ENCODE results near the gene SLC7A5. TPM values are rescaled to one million over a fixed set of nuclear protein-coding genes. Genes with fewer than 3 reads are reported as not detected.
A peak's percentile ranks its signal among the peaks of the same experiment; 100 is the strongest.
"Not testable (repeated sequence)": the region's sequence is repeated elsewhere in the genome, so short reads cannot be mapped to it uniquely, and the experiment has no call there.

SLC7A5 gene
- total RNA-seq, 2 donors from 2014 or later, result 1.6 to 3.4 TPM

DNA sequence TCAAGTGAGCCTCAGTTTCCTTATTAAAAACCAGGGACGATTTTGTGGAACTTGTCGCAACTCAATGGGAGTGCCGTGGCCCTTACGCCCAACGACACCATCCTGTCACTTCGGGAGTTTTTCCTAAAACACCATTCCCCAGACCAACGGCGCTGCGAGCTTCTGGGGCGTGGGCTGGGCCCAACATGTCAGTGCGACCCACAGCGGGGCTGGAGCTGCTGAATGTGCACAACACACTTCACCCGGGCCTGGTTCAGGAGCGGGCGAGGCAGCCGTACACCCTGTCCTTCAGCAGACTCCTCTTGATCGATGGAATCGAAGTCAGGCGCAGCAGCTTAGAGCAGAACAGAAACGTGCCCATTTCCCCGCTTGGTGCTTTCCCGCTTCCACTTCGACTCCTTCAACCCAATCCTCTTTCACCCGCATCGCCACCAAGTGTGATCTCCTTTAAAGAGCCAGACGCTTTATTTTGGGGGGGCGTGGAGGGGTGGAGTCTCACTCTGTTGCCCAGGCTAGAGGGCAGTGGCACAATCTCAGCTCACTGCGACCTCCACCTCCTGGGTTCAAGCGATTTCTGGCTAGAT lies 13.2 kb upstream of the SLC7A5 start:
- Histone ChIP-seq H3K4me3 (no peak overlapping the region), H3K9me3 (no peaks in the 10 kb centered on the region), H3K4me1 (peaks cover 39% of the 10 kb centered on the region), H3K36me3 (replicated peaks in 1 of 2; ENCODE audit: insufficient read depth in 1 of 2, low read depth in 2 of 2) (no peaks in the 10 kb centered on the region), H3K27me3 (no peaks in the 10 kb centered on the region), H3K27ac (no peak overlapping the region)
- DNase-seq (no peak), ATAC-seq (no peak)
- WGBS, 2 donors, result 94 to 96% methylated on average over 28 to 29 of the region's 29 CpGs
- intact Hi-C loops (cut with DNase I), result no loop called here
- TF ChIP-seq POLR2A (IDR thresholded peaks at IDR 0.05), result no peak
- TF ChIP-seq, protein P1, sequence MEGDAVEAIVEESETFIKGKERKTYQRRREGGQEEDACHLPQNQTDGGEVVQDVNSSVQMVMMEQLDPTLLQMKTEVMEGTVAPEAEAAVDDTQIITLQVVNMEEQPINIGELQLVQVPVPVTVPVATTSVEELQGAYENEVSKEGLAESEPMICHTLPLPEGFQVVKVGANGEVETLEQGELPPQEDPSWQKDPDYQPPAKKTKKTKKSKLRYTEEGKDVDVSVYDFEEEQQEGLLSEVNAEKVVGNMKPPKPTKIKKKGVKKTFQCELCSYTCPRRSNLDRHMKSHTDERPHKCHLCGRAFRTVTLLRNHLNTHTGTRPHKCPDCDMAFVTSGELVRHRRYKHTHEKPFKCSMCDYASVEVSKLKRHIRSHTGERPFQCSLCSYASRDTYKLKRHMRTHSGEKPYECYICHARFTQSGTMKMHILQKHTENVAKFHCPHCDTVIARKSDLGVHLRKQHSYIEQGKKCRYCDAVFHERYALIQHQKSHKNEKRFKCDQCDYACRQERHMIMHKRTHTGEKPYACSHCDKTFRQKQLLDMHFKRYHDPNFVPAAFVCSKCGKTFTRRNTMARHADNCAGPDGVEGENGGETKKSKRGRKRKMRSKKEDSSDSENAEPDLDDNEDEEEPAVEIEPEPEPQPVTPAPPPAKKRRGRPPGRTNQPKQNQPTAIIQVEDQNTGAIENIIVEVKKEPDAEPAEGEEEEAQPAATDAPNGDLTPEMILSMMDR (IDR thresholded peaks at IDR 0.05), result no peak

DNA sequence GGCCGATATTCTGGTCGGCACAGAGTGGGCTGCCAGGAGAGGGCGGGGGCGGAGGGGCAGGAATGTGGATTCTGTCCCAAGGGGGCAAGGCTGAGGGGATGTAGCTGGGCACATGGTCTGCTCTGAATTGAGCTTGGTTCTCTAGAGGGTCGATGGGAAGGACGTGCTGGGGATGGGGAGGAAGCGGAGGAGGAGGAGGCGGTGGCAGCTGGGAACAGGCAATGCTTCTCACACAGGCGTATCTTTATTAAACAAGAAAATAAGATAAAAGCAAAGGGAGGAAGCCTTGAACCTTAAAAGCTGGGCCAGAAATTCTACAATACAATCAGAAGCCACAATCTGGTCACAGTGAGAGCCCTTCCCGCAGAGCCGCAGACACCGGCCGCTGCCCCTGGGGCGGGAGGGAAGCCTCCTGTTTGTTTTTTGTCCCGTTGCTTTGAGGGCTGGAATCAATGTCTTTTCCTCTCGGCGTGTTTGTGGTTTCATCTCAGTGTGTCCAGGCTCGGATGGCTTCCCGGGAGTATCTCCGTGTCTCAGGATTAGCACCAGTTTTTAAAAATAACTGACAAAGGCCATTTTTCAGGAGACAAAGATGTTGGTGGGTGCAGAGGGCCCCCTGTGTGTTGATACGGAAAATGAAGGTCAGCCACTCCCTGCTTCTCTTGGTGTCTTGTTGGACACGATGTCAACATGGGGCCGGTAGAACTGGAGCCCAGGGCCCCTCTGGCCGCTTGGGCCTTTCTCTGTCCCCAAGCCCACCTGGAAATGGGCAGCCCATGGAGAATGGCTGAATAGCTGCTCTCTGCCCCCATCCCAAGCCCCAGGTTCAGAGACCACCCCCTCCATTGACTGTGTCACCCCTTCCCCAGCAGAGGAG lies 12.3 kb upstream of the SLC7A5 start:
- intact Hi-C loops (cut with DNase I), result no loop called here
- TF ChIP-seq POLR2A (IDR thresholded peaks at IDR 0.05), result no peak
- TF ChIP-seq, protein P1 (IDR thresholded peaks at IDR 0.05), result no peak
- WGBS, 2 donors, result 31 to 33% methylated on average over 22 to 24 of the region's 24 CpGs
- peak in 1 of 4 donors; percentile 44 for DNase-seq
- ATAC-seq, result peak; percentile 30
- Histone ChIP-seq H3K27ac (peak overlapping the region in 1 of 4 donors; percentile 14), H3K36me3 (replicated peaks in 1 of 2; ENCODE audit: insufficient read depth in 1 of 2, low read depth in 2 of 2) (no peaks in the 10 kb centered on the region), H3K4me1 (peaks cover 39% of the 10 kb centered on the region), H3K9me3 (no peaks in the 10 kb centered on the region), H3K27me3 (no peaks in the 10 kb centered on the region), H3K4me3 (no peak overlapping the region)

DNA sequence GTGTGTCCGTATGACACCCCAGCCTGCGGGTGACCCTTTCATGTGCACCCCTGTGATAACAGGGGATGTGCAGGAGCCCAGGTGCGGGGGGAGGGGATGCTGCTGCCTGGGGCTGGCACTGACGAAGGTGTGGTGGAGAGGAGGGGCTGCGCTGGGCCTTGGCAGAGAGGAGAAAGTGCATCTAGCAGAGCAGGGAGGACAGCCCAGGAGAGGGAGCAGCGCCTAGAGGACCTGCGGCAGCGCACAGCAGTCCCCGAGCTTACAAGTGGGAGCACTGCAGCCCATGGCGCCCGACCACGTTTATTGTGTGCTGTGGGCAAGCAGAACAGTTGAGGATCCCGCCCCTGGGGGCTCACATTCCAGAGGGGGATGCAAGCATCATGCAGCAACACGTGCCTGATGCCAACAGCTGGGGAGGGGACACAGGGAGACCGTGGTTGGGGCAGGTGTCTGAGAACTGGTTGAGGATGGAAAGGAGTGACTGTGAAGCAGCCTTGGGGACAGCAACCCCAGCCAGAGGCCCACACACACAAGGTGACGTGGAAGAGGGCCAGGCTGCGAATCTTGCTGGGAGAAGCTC lies 10.9 kb upstream of the SLC7A5 start:
- no peak for ATAC-seq
- peaks cover 33% of the 10 kb centered on the region for H3K4me1 ChIP-seq
- no peak for DNase-seq
- intact Hi-C loops (cut with DNase I), result no loop called here
- H3K36me3 ChIP-seq (replicated peaks in 1 of 2; ENCODE audit: insufficient read depth in 1 of 2, low read depth in 2 of 2), result no peaks in the 10 kb centered on the region
- no peak for TF ChIP-seq POLR2A (IDR thresholded peaks at IDR 0.05)
- TF ChIP-seq, protein P1 (IDR thresholded peaks at IDR 0.05), result no peak
- H3K27ac ChIP-seq, result no peak overlapping the region
- no peaks in the 10 kb centered on the region for H3K27me3 ChIP-seq
- no peaks in the 10 kb centered on the region for H3K9me3 ChIP-seq
- WGBS, 2 donors, result 71 to 77% methylated on average over 11 to 17 of the region's 17 CpGs
- H3K4me3 ChIP-seq, result no peak overlapping the region

DNA sequence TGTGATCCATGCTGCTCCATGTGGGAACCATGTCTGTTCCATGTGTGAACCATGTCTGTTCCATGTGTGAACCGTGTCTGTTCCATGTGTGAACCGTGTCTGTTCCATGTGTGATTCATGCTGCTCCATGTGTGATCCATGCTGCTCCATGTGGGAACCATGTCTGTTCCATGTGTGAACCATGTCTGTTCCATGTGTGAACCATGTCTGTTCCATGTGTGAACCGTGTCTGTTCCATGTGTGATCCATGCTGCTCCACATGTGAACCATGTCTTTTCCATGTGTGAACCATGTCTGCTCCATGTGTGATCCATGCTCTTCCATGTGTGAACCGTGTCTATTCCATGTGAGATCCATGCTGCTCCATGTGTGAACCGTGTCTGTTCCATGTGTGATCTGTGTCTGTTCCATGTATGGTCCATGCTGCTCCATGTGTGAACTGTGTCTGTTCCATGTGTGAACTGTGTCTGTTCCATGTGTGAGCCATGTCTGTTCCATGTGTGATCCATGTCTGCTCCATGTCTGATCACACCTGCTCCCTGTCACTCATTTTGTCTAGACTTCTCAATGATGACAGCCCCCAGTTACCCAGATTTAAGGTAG lies 10.2 kb upstream of the SLC7A5 start:
- H3K27me3 ChIP-seq; H3K4me3 ChIP-seq; DNase-seq; ATAC-seq; intact Hi-C loops (cut with DNase I); H3K9me3 ChIP-seq; H3K36me3 ChIP-seq (replicated peaks in 1 of 2; ENCODE audit: insufficient read depth in 1 of 2, low read depth in 2 of 2); H3K27ac ChIP-seq: not testable (repeated sequence)
- WGBS, 2 donors, result 87 to 91% methylated on average over 5 of the region's 5 CpGs
- peaks cover 29% of the 10 kb centered on the region for H3K4me1 ChIP-seq

DNA sequence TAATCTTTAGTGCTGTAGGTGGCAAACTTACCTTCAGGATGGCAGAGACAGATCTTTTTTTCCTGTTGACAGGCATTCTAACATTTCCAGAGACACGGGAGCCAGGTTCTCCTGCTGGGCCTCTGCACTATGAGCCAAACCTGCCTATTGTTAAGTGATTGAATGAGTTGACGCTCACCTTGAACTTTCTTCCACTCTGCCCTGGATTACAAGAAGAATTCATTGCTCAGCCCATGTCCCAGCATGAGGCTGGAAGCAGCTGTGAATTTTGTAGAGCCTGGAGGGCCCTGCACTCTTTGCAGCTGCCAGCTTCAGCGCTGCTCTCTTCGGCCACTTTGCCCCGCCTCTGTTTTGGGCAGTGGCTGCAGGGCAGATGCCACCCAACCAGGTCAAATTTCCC lies 9.4 kb upstream of the SLC7A5 start:
- 20 to 30% methylated on average over 5 of the region's 5 CpGs for WGBS, 2 donors
- TF ChIP-seq, protein P1 (IDR thresholded peaks at IDR 0.05), result no peak
- no peak for TF ChIP-seq POLR2A (IDR thresholded peaks at IDR 0.05)
- Histone ChIP-seq H3K9me3 (no peaks in the 10 kb centered on the region), H3K27ac (peak overlapping the region in 3 of 4 donors; percentile 20 to 47 (median 31)), H3K36me3 (replicated peaks in 1 of 2; ENCODE audit: insufficient read depth in 1 of 2, low read depth in 2 of 2) (no peaks in the 10 kb centered on the region), H3K4me1 (peaks cover 29% of the 10 kb centered on the region), H3K27me3 (no peaks in the 10 kb centered on the region), H3K4me3 (no peak overlapping the region)
- DNase-seq (no peak), ATAC-seq (no peak)
- intact Hi-C loops (cut with DNase I), result no loop called here
